HEK293 (cell line): ENCODE measurements around the gene ADCY7.

Experiments
- ZNF274 ChIP-seq, 2 experiments: fragments of 200-500 bp in 1 of 2; fragments of 450-650 bp in 1 of 2; sonication (Bioruptor generic) in 1 of 2; formaldehyde crosslinking in 1 of 2; IDR thresholded peaks; 2 replicates each; pipeline versions ENCODE4 v1.5.1 to v1.6.1; 2014 to 2016; ENCODE audit warnings: borderline replicate concordance in 1 of 2, inconsistent platforms in 1 of 2, low read length in 1 of 2, missing biosample characterization in 1 of 2, missing genetic modification characterization in 1 of 2
- ZNF629 ChIP-seq: fragments of 450-650 bp; formaldehyde crosslinking; IDR thresholded peaks from 2 replicates; pipeline ENCODE4 v1.5.1; 2017; ENCODE audit warnings: missing biosample characterization, missing genetic modification characterization

- no peak for TF ChIP-seq ZNF629 (tag by site-specific recombination)
- TF ChIP-seq ZNF274 (IDR thresholded peaks at IDR 0.05; ENCODE audit: low read length), result no peak
- TF ChIP-seq ZNF274 (tag by site-specific recombination; IDR thresholded peaks at IDR 0.05; ENCODE audit: borderline replicate concordance), result no peak
Measured at GRCh38 chr16:50238314-50238713, 28.0 kb upstream of the ADCY7 start.
